22Rv1 (cell line): Measurements from ENCODE around the gene ACSF3.

ENCODE experiments used
- ZFX ChIP-seq: fragments of 450-650 bp; IDR thresholded peaks from 2 replicates; pipeline ENCODE4 v1.6.1; 2017; ENCODE audit warnings: antibody characterized with exemption, borderline replicate concordance
- TF ChIP-seq, protein P1 (sequence below): fragments of 450-650 bp; IDR thresholded peaks from 2 replicates; pipeline ENCODE4 v1.5.1; 2017; ENCODE audit warnings: mild to moderate bottlenecking

DNA sequence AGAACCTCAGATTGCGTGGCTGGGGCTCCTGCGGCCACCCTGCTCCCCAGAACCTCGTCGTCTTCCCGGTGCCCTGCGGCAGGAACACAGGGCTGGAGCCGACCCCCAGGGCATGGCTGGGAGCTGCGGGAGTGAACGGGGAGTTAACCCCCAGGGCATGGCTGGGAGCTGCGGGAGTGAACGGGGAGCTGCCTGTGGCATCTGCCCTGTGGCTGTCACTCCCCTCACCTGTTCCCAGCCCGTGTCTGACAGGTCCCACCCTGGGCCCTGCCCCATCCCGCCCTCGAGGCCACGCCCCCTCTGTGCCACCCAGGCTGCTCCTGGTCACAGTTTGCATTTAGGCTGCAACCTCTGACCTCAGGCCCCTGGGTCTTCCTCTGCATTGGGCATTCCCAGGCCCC lies 39.4 kb upstream of the ACSF3 start:
- TF ChIP-seq, protein P1, sequence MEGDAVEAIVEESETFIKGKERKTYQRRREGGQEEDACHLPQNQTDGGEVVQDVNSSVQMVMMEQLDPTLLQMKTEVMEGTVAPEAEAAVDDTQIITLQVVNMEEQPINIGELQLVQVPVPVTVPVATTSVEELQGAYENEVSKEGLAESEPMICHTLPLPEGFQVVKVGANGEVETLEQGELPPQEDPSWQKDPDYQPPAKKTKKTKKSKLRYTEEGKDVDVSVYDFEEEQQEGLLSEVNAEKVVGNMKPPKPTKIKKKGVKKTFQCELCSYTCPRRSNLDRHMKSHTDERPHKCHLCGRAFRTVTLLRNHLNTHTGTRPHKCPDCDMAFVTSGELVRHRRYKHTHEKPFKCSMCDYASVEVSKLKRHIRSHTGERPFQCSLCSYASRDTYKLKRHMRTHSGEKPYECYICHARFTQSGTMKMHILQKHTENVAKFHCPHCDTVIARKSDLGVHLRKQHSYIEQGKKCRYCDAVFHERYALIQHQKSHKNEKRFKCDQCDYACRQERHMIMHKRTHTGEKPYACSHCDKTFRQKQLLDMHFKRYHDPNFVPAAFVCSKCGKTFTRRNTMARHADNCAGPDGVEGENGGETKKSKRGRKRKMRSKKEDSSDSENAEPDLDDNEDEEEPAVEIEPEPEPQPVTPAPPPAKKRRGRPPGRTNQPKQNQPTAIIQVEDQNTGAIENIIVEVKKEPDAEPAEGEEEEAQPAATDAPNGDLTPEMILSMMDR, result no peak
- TF ChIP-seq ZFX, result no peak
